Gastroesophageal sphincter (tissue), 4 donors: ENCODE measurements around the gene SMIM15. TPM values are rescaled to one million over a fixed set of nuclear protein-coding genes. Genes with fewer than 3 reads are reported as not detected.
A peak's percentile ranks its signal among the peaks of the same experiment; 100 is the strongest.

Source experiments
- ATAC-seq: fragments of 150-250 bp; one replicate; pipeline ENCODE4 v1.9.1; 2016; ENCODE audit warnings: mild to moderate bottlenecking, moderate library complexity
- H3K27ac ChIP-seq, 4 donors: fragments of 200-600 bp; sonication (generic) in 3 of 4; 1 replicate in 3 of 4; 2 replicates in 1 of 4; pipeline ENCODE4 v1.5.1; 2016 to 2019
- H3K27me3 ChIP-seq: fragments of 200-600 bp; sonication (generic); one replicate; pipeline ENCODE4 v1.5.1; 2019
- H3K36me3 ChIP-seq, 2 donors: fragments of 200-600 bp; sonication (generic); one replicate each; pipeline ENCODE4 v1.5.1; 2019; ENCODE audit warnings: control low read depth in 1 of 2
- H3K4me1 ChIP-seq, 3 donors: fragments of 200-600 bp; sonication (generic); 1 replicate in 2 of 3; 2 replicates in 1 of 3; pipeline ENCODE4 v1.5.1; 2016 to 2019; ENCODE audit warnings: control low read depth in 2 of 3
- H3K4me3 ChIP-seq, 2 donors: fragments of 200-600 bp; sonication (generic); one replicate each; pipeline ENCODE4 v1.5.1; 2019; ENCODE audit warnings: mild to moderate bottlenecking in 1 of 2, moderate library complexity in 1 of 2
- H3K9me3 ChIP-seq, 3 donors: fragments of 200-600 bp; sonication (generic); one replicate each; pipeline ENCODE4 v1.5.1; 2017 to 2019; ENCODE audit warnings: control low read depth in 2 of 3
- EP300 ChIP-seq: sonication (generic); formaldehyde crosslinking; IDR thresholded peaks from one replicate; pipeline ENCODE4 v1.6.1; 2017; ENCODE audit warnings: antibody characterized with exemption, mild to moderate bottlenecking
- POLR2A ChIP-seq, 2 donors: fragments of 450-650 bp; IDR thresholded peaks; one replicate each; pipeline ENCODE4 v1.6.1; 2017; ENCODE audit warnings: antibody characterized with exemption in 2 of 2, mild to moderate bottlenecking in 2 of 2, moderate library complexity in 1 of 2
- POLR2AphosphoS5 ChIP-seq: sonication (generic); formaldehyde crosslinking; IDR thresholded peaks from one replicate; pipeline ENCODE4 v1.6.1; 2017; ENCODE audit warnings: antibody characterized with exemption
- WGBS, 2 donors: methylation state at CpG; one replicate each; pipeline ENCODE4 v1.1.5; 2018; ENCODE audit warnings: low coverage in 1 of 2; 5-methylcytosine and 5-hydroxymethylcytosine counted together
- total RNA-seq, 4 donors: library from RNA; depleted of rRNA; stranded (reverse); fragments of >200 nt; gene quantifications; one replicate each; pipeline ENCODE4 v1.1.0, GENCODE V29; 2016
- TF ChIP-seq, protein P1 (sequence below), 4 experiments: fragments of 200-600 bp in 2 of 4; fragments of 450-650 bp in 2 of 4; sonication (generic) in 1 of 4; IDR thresholded peaks; one replicate each; pipeline ENCODE4 v1.5.1; 2017 to 2019; ENCODE audit warnings: antibody characterized with exemption in 4 of 4, mild to moderate bottlenecking in 2 of 4, moderate library complexity in 2 of 4

The SMIM15 gene
- total RNA-seq, 4 donors from 2014 or later: 20.7 to 32.2 (median 21.3) TPM

DNA sequence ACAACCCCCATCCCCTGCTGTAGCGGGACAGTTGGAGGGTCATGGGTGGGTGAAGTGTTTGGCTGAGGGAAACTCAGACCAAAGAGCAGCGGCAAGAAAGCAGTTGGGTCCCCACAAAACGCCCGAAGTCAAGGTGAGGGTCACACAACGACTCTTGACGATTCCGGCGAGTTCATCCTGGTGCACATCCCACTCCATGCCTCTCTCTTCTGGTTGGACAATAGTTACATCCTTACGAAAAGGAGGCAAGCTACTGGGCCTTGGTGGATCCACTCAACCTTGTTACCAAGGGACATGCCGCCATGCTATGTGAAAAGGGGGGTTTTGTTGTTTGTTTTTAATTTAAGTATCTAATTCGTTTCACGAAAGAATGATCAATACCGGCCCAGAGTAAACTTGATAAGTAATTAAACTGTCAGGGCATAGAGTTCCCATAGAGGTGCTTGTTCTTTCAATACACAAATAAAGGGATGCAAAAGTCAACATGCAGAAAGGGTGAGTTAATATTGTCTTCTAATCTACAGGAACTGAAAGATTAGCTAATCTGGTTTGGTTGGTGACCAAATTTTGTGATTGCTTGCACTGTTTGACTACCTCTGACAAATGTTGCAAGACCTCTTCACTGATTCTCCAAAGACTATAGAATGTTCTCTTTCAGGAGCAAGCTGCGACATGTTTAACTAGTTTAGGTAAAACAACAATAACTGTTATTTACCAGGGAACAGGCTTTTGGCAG is 732 bp upstream of the SMIM15 start:
- H3K27ac ChIP-seq: peak overlapping the region; percentile 90 to 93 (median 92)
- TF ChIP-seq, protein P1, sequence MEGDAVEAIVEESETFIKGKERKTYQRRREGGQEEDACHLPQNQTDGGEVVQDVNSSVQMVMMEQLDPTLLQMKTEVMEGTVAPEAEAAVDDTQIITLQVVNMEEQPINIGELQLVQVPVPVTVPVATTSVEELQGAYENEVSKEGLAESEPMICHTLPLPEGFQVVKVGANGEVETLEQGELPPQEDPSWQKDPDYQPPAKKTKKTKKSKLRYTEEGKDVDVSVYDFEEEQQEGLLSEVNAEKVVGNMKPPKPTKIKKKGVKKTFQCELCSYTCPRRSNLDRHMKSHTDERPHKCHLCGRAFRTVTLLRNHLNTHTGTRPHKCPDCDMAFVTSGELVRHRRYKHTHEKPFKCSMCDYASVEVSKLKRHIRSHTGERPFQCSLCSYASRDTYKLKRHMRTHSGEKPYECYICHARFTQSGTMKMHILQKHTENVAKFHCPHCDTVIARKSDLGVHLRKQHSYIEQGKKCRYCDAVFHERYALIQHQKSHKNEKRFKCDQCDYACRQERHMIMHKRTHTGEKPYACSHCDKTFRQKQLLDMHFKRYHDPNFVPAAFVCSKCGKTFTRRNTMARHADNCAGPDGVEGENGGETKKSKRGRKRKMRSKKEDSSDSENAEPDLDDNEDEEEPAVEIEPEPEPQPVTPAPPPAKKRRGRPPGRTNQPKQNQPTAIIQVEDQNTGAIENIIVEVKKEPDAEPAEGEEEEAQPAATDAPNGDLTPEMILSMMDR (IDR thresholded peaks at IDR 0.05): no peak
- TF ChIP-seq POLR2AphosphoS5 (no peak), EP300 (no peak)
- 24 to 33% methylated on average over 8 to 11 of the region's 14 CpGs for WGBS, 2 donors

DNA sequence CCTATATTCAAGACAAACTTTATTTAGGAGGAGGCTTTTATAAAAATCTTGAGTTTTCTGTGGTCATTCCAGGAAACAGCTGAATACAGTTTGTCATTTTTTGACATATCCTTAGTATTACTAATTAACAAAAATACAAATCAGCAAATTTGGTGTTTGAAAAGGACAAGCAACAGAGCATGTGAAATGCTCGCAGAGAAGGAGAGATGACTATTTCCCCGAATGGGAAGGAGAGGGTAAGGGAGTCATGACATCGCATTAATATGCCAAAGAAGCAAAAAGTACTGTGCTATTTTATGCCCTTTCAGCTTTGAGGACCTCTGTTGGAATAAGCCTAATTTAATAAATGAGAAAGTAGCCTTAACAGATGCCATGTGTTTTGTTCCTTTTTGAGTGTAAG is 1.8 kb downstream of the SMIM15 start:
- H3K36me3 ChIP-seq: peaks cover 4 to 30% of the 10 kb centered on the region in 2 donors
- ATAC-seq: no peak
- H3K4me1 ChIP-seq: peaks cover 3 to 46% (median 3%) of the 10 kb centered on the region in 3 donors
- H3K27ac ChIP-seq: no peak overlapping the region
- no peaks in the 10 kb centered on the region for H3K9me3 ChIP-seq
- TF ChIP-seq POLR2A (IDR thresholded peaks at IDR 0.05): no peak
- TF ChIP-seq, protein P1 (IDR thresholded peaks at IDR 0.05): no peak
- TF ChIP-seq POLR2AphosphoS5: no peak
- no peak for TF ChIP-seq EP300
- H3K27me3 ChIP-seq: no peaks in the 10 kb centered on the region
- WGBS, 2 donors: 85 to 100% methylated on average over 3 of the region's 3 CpGs
- H3K4me3 ChIP-seq: no peak overlapping the region

More for the DNA sequence above, 732 bp upstream of the SMIM15 start:
- no peaks in the 10 kb centered on the region for H3K9me3 ChIP-seq
- peak; percentile 37 for ATAC-seq
- no peaks in the 10 kb centered on the region for H3K27me3 ChIP-seq
- peaks cover 4 to 20% of the 10 kb centered on the region in 2 donors for H3K36me3 ChIP-seq
- H3K4me1 ChIP-seq: peaks cover 3 to 49% (median 3%) of the 10 kb centered on the region in 3 donors
- peak overlapping the region; percentile 79 to 97 for H3K4me3 ChIP-seq

DNA sequence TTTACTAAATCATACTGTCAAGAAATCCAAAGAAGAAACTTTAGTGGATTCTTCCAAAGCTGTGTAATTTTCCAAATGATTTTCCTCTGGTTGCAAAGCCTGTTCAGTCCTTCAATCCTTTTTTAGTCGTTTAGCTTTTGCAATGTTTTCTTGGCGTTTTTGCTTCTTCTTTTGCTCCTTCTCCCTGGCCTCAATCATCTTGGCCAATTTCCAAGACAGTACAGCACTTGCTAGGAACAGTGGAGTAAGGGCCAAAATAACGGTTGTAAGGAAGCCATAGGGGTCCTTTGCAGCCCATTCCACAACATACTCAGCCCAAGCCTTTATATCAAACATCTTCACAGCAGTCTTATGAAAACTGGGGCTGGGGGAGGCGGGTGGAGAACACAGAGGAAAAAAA is 2.4 kb downstream of the SMIM15 start:
- Histone ChIP-seq H3K9me3 (no peaks in the 10 kb centered on the region), H3K4me1 (peaks cover 3 to 46% (median 3%) of the 10 kb centered on the region in 3 donors), H3K36me3 (peaks cover 4 to 30% of the 10 kb centered on the region in 2 donors), H3K4me3 (no peak overlapping the region), H3K27ac (no peak overlapping the region), H3K27me3 (no peaks in the 10 kb centered on the region)
- WGBS, 2 donors: 40 to 58% methylated on average over 4 of the region's 4 CpGs
- no peak for ATAC-seq
- TF ChIP-seq POLR2AphosphoS5 (no peak), EP300 (no peak), POLR2A (IDR thresholded peaks at IDR 0.05) (no peak)
- TF ChIP-seq, protein P1 (IDR thresholded peaks at IDR 0.05): no peak

DNA sequence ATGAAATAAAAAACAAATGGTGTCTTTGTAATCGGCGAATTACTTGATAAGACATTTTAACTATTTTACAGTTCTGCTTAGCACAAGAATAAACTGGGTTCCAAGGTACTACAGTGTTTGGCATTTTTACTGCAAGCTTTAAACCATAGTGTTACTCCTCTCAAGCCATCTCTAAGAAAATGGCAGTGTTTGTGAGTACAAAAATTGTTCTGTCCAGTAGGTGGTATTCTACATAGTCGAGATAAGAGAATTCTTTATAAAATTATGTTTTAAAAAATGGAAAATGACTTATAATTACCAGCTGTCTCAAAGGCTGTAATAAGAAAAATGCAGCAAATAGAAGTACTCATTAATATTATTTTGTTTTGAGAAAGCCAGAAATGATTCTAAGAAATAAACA is 3.2 kb downstream of the SMIM15 start:
- Histone ChIP-seq H3K36me3 (peaks cover 4 to 30% of the 10 kb centered on the region in 2 donors), H3K4me1 (peaks cover 3 to 42% (median 3%) of the 10 kb centered on the region in 3 donors), H3K9me3 (no peaks in the 10 kb centered on the region), H3K27ac (no peak overlapping the region), H3K27me3 (no peaks in the 10 kb centered on the region), H3K4me3 (no peak overlapping the region)
- no peak for TF ChIP-seq POLR2AphosphoS5
- TF ChIP-seq, protein P1 (IDR thresholded peaks at IDR 0.05): no peak
- TF ChIP-seq EP300: no peak
- TF ChIP-seq POLR2A (IDR thresholded peaks at IDR 0.05): no peak
- WGBS, 2 donors: 87 to 90% methylated on average over 3 of the region's 3 CpGs
- ATAC-seq: no peak

DNA sequence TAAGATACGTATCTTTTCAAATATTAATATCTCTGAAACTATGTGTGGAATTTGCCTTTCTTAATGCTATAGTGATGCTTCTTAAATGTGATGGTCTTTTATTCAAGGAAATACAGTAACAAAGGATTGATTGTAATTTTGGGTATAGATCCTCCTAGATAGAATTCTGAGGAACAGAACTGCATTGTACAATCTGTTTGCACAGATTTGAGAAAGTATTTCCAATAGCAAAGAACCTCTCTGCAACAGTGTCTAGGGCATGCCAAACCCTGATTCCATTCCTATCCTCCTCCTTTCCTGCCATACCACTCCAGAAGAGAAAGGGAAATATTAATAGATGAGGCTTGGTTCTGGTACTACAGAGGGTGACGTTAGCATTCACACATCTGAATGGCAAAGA is 10.4 kb downstream of the SMIM15 start:
- Histone ChIP-seq H3K4me3 (no peak overlapping the region), H3K27ac (no peak overlapping the region), H3K27me3 (no peaks in the 10 kb centered on the region), H3K9me3 (no peaks in the 10 kb centered on the region), H3K4me1 (no peaks in the 10 kb centered on the region), H3K36me3 (peaks cover 0 to 4% of the 10 kb centered on the region in 2 donors)
- 83 to 88% methylated on average over 1 to 2 of the region's 2 CpGs for WGBS, 2 donors
- TF ChIP-seq EP300: no peak
- no peak for TF ChIP-seq POLR2A (IDR thresholded peaks at IDR 0.05)
- TF ChIP-seq POLR2AphosphoS5: no peak
- no peak for ATAC-seq
